ENCODE measurements around the gene UNKL.

Gene UNKL

DNA sequence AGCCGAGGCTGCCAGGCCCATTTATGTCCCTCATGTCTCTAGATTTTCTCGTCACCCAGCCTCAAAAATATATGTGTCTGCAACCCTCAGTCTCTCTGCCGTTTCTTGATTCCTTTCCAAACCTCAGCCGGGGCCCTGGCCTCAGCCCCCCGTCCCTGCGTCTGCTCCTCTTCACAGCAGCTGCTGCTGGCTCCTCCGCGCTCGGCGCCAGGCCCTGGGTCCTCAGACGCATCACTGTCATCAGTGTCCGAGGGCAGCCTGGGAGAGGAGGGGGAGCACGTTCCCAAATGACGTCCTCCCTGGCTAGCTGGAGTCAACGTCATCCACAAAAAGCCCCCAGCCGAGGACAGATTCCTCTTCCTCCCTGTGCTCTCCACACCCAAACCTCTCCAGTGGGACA lies 65.2 kb downstream of the UNKL start:
- no peak for DNase-seq

- no peak for DNase-seq
These were observed 65.6 kb downstream of the UNKL start for GRCh38 chr16:1348926-1349325.

DNA sequence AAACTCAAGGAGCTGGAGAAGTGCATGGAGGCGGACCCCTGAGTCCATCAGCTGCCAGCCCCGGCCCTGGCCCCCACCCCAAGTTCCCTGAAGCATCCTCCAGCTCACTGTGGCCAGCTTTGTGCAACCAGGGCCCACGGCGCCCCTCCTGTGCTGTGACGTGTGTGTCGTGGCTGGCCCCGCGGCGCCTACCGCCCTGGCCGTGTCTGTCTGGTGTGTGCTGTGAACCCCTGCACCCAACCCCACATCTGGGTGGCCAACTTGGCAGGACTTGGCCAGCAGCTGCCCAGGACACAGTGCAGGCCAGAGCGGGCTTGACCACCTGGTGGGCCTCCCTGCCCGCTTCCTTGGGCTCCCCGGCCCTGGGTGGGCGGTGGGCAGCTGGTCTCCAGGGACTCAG lies 66.1 kb downstream of the UNKL start:
- no peak for DNase-seq

- no peak for DNase-seq
These were observed 66.5 kb downstream of the UNKL start for GRCh38 chr16:1347962-1348361.

DNA sequence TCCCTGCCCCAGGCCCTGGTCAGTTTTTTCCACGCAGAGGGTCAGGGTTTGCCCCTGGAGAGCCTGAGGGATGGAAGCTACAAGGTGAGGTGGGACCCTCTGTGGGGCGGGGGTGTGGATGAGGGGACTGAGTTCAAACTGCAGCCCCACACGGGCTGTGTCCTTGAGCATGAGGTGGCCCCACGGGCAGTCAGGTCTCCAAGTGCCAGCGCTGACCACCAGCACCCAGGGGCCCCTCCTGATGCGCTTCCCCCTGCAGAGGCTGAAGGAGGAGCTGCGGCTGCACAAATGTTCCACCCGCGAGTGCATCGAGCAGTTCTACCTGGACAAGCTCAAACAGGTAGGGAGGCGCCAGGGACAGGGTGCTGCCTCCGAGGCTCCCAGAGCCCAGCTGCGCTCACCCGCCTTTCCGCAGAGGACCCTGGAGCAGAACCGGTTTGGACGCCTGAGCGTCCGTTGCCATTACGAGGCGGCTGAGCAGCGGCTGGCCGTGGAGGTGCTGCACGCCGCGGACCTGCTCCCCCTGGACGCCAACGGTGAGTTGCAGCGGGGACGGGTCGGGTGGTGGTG lies 67.1 kb downstream of the UNKL start:
- DNase-seq = no peak

GRCh38 chr16:1346422-1347285 lies 67.8 kb downstream of the UNKL start:
- no peak for DNase-seq

GRCh38 chr16:1345651-1346421 lies 68.7 kb downstream of the UNKL start:
- no peak for DNase-seq

- DNase-seq = no peak
These were observed 69.4 kb downstream of the UNKL start for GRCh38 chr16:1345087-1345486.

GRCh38 chr16:1344499-1344898 lies 70.0 kb downstream of the UNKL start:
- DNase-seq = no peak

DNA sequence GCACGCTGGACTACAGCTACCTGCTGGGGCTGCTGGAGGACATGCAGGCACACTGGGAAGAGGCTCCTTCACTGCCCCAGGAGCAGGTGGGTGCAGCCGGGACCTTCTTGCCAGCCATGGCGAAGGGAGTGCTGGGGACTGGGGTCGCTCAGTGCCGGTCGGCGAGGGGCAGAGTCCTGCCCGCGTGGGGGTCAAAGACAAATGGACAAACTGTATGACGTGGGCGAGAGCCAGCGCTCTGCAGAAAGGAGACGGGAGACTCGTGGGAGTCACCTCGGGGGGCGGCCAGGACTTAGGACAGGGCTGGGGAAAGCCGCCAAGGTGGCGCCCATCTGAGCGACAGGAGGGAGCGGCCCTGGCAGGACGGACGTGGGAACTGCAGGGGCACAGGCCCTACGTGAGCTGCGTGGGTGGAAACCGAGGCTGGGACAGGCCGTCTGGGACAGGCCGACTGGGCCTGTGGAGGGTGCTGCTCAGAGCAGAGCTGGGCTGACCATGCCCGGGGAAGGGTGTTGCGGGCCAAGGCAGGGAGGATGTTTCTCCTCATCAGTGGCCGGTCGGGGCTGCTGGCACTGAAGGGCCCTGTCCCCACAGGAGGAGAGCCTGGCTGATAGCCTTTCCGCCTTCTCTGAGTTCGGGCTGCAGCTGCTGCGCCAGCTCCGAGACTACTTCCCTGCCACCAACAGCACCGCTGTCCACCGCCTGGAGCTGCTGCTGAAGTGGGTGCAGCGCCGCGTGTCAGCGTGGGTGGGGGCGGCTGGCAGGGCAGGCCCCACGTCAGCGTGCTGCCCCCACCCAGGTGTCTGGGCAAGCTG lies 70.9 kb downstream of the UNKL start:
- DNase-seq = no peak

GRCh38 chr16:1342526-1343427 lies 71.7 kb downstream of the UNKL start:
- peak; percentile 64 for DNase-seq

- DNase-seq = no peak
These were observed 72.7 kb downstream of the UNKL start for GRCh38 chr16:1341495-1342420.

GRCh38 chr16:1340730-1341494 lies 73.6 kb downstream of the UNKL start:
- DNase-seq = no peak

GRCh38 chr16:1338855-1339675 lies 75.4 kb downstream of the UNKL start:
- DNase-seq = no peak

DNA sequence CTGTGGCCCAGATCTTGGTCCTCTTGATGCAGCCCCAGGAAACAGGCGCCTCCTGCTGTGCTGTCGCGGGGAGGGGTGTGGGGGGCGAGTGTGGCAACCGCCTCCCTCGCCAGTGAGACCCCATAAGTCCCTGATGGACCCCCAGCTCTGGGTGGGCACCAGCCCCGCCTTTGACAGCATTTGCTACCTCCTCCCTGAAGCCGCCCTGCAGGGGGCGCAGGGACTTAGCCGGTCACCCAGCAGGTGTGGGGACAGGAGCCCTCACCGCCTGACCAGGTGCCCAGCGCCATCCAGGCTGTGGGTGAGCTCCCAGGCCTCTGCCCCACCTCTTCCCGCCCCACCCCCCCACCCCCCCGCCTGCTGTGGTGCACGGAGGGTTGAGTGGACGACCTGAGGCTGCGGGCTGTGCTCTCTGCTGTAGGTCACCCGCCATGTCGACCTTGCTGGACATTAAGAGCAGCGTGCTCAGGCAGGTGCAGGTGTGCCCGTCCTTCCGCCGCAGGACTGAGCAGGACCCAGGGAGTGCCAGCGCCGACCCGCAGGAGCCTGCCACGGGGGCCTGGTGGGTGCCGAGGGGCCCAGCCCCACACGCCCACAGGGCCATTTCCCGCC lies 76.3 kb downstream of the UNKL start:
- no peak for DNase-seq

GRCh38 chr16:1337486-1337885 lies 77.0 kb downstream of the UNKL start:
- no peak for DNase-seq

DNA sequence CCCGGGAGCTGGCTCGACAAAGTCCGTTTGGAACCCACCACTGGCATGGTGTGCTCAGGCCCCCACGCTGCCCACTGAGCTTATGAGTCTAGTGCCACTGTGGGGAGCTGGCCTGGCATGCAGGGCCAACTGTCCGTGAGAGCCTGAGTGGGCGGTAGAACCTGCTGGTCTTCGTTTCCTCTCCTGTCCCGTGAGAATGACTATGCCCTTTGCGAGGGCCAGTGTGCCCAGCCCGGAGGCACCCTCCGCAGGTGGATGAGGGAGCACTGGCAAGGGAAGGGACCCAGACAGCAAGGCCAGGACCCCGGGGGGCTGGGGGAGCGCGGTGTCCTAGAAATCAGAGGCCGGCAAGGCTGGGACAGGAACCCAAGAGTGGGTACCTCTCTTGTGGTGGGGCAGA lies 77.9 kb downstream of the UNKL start:
- no peak for DNase-seq

DNA sequence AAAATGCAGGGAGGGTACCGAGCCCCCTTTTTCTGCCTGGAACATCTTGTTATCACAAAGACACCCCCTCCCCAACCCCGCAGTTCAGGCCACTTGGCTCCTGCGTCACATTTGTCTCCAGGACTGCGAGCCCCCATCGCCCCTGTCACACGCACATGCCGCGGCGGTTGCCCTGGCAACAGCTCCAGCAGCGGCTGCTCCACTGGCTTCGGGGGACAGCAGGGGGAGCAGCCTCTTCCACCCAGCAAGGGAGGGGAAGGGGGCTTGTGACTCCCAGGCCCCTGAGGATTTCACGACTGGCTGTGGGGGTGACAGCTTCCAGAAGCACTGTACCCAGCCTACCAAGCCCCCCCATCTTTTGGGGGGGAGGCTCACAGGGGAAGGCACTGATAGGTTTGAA lies 78.5 kb downstream of the UNKL start:
- no peak for DNase-seq

All from NCI-H2081 treated with DMSO at 0.1 percent for 48 hours (cell line).